ENCODE data around the gene ACP7. TPM values are rescaled to one million over a fixed set of nuclear protein-coding genes. Genes with fewer than 3 reads are reported as not detected.
"Not testable (repeated sequence)": the region's sequence is repeated elsewhere in the genome, so short reads cannot be mapped to it uniquely, and the experiment has no call there.

The ACP7 gene
- total and polyA plus RNA-seq, 8 donors, result 0.09 to 0.42 (median 0.11) TPM; not detected in 5

- peak in 3 of 4 donors; percentile 35 to 54 (median 53) for ATAC-seq
- no peaks in the 10 kb centered on the region for H3K36me3 ChIP-seq
Measured at GRCh38 chr19:39111593-39112199, 27.5 kb downstream of the ACP7 start.

GRCh38 chr19:39112338-39112890 is 28.2 kb downstream of the ACP7 start:
- WGBS, 2 donors, result 25 to 33% methylated on average over 15 of the region's 15 CpGs
- DNase-seq, result peak in 4 of 6 donors; percentile 33 to 66 (median 52)
- ATAC-seq, result peak; percentile 63 to 80 (median 70)

More at GRCh38 chr19:39111593-39112199, 27.5 kb downstream of the ACP7 start:
- Histone ChIP-seq H3K27ac (peak overlapping the region in 2 of 4 donors; percentile 18 to 26), H3K9me3 (no peaks in the 10 kb centered on the region), H3K4me3 (no peak overlapping the region), H3K27me3 (no peaks in the 10 kb centered on the region), H3K4me1 (peaks cover 0 to 4% (median 0%) of the 10 kb centered on the region in 3 donors)
- intact Hi-C loops (cut with DNase I), result no loop called here
- 25 to 36% methylated on average over 15 to 18 of the region's 18 CpGs for WGBS, 2 donors
- FAIRE-seq (no peak), DNase-seq (peak in 2 of 6 donors; percentile 48 to 53)
- TF ChIP-seq CTCF (IDR thresholded peaks at IDR 0.05), result no peak

GRCh38 chr19:39113199-39113598 is 29.0 kb downstream of the ACP7 start:
- intact Hi-C loops (cut with DNase I), result no loop called here
- Histone ChIP-seq H3K27me3 (no peaks in the 10 kb centered on the region), H3K36me3 (no peaks in the 10 kb centered on the region), H3K27ac (no peak overlapping the region), H3K9me3 (no peaks in the 10 kb centered on the region), H3K4me1 (peaks cover 0 to 4% (median 0%) of the 10 kb centered on the region in 3 donors), H3K4me3 (no peak overlapping the region)
- DNase-seq (no peak), ATAC-seq (no peak), FAIRE-seq (no peak)
- TF ChIP-seq CTCF (IDR thresholded peaks at IDR 0.05), result no peak
- 76 to 82% methylated on average over 10 of the region's 10 CpGs for WGBS, 2 donors

More at GRCh38 chr19:39112338-39112890, 28.2 kb downstream of the ACP7 start:
- no peak for TF ChIP-seq CTCF (IDR thresholded peaks at IDR 0.05)
- H3K4me1 ChIP-seq, result peaks cover 0 to 4% (median 0%) of the 10 kb centered on the region in 3 donors
- no peaks in the 10 kb centered on the region for H3K27me3 ChIP-seq
- intact Hi-C loops (cut with DNase I), result no loop called here
- no peak overlapping the region for H3K4me3 ChIP-seq
- no peaks in the 10 kb centered on the region for H3K9me3 ChIP-seq
- H3K36me3 ChIP-seq, result no peaks in the 10 kb centered on the region
- FAIRE-seq, result no peak
- peak overlapping the region in 2 of 4 donors; percentile 23 to 26 for H3K27ac ChIP-seq

GRCh38 chr19:39115105-39115847 is 31.1 kb downstream of the ACP7 start:
- no peak for TF ChIP-seq CTCF (IDR thresholded peaks at IDR 0.05)
- no peaks in the 10 kb centered on the region for H3K36me3 ChIP-seq
- no peaks in the 10 kb centered on the region for H3K27me3 ChIP-seq
- no peaks in the 10 kb centered on the region for H3K9me3 ChIP-seq
- FAIRE-seq (no peak), DNase-seq (no peak), ATAC-seq (no peak)
- H3K4me1 ChIP-seq, result peaks cover 0 to 4% (median 0%) of the 10 kb centered on the region in 3 donors
- intact Hi-C loops (cut with DNase I), result loop anchor here in 1 of 3 donors (5.0 kb wide), 1 partner anchor 212 kb away; no protein-coding TSS in a partner anchor
- H3K4me3 ChIP-seq, result no peak overlapping the region
- 87% methylated on average over 11 of the region's 11 CpGs for WGBS, 2 donors
- no peak overlapping the region for H3K27ac ChIP-seq

GRCh38 chr19:39117023-39117422 is 32.9 kb downstream of the ACP7 start:
- H3K27me3 ChIP-seq, FAIRE-seq, DNase-seq, ATAC-seq, H3K9me3 ChIP-seq, H3K27ac ChIP-seq, H3K4me1 ChIP-seq, H3K4me3 ChIP-seq, H3K36me3 ChIP-seq: not testable (repeated sequence)
- WGBS, 2 donors, result 84 to 90% methylated on average over 8 of the region's 8 CpGs
- intact Hi-C loops (cut with DNase I), result loop anchor here in 1 of 3 donors (5.0 kb wide), 1 partner anchor 210 kb away; no protein-coding TSS in a partner anchor
